ENCODE measurements around the gene AGPAT1.

DNA sequence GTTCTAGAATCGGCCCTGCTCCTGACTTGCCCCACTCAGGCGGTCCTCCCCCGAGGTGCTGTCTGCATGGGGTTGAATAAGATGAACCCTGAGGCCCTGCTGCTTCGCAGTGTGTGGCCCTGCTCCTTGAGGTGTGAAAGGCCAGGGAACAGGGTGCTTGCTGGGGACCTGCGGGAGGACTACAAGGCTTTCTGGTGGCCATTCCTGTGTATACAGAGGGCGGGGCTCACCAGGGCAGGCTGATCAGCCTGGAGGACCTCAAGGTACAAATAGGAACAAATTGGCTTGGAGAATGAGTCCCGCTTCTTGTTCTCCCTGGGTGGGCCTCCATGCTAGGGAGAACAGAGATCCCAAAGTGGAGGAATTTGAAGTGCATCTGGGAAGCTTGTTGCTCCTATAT, 42.3 kb upstream of the AGPAT1 start:
- no peak for TF ChIP-seq ZNF274 (IDR thresholded peaks at IDR 0.05; ENCODE audit: low read depth, low read length)
- no peak for TF ChIP-seq YY1 (IDR thresholded peaks at IDR 0.05; ENCODE audit: insufficient read depth, insufficient read length)
